K562 (cell line): ENCODE measurements around the gene ANO9. TPM values are rescaled to one million over a fixed set of nuclear protein-coding genes. Genes with fewer than 3 reads are reported as not detected.

ENCODE experiments used
- BHLHE40 ChIP-seq: IDR thresholded peaks from 2 replicates; pipeline ENCODE4 v1.6.1; 2011; ENCODE audit warnings: low read length, improper control_type of control experiment
- BRD4 ChIP-seq: fragments of 200-600 bp; sonication (generic); IDR thresholded peaks from 2 replicates; pipeline ENCODE4 v1.6.1; 2017; ENCODE audit warnings: inconsistent platforms
- CBX5 ChIP-seq: IDR thresholded peaks from 2 replicates; pipeline ENCODE4 v1.6.1; 2014; ENCODE audit warnings: low read depth, borderline replicate concordance
- CXXC5 ChIP-seq: fragments of 250-450 bp; sonication (Bioruptor Pico); IDR thresholded peaks from 2 replicates; pipeline ENCODE4 v1.8.0; 2022; ENCODE audit warnings: inconsistent platforms, mild to moderate bottlenecking, moderate library complexity
- ESRRA ChIP-seq: fragments of 450-650 bp; IDR thresholded peaks from 2 replicates; pipeline ENCODE4 v1.6.1; 2014; ENCODE audit warnings: low read depth, mild to moderate bottlenecking, moderate library complexity, borderline replicate concordance
- ETV5 ChIP-seq: sonication (generic); formaldehyde crosslinking; IDR thresholded peaks from 2 replicates; pipeline ENCODE4 v1.4.0; 2020; ENCODE audit warnings: low read depth, mild to moderate bottlenecking, missing genetic modification reagents
- KLF10 ChIP-seq: fragments of 250-450 bp; sonication (Bioruptor Pico); IDR thresholded peaks from 2 replicates; pipeline ENCODE4 v1.6.1; 2021; ENCODE audit warnings: matching md5 sums
- MAFK ChIP-seq: IDR thresholded peaks from 2 replicates; pipeline ENCODE4 v1.6.1; 2011; ENCODE audit warnings: low read length, improper control_type of control experiment
- MYC ChIP-seq, 2 experiments: fragments of 250-450 bp in 1 of 2; sonication (Bioruptor Pico) in 1 of 2; IDR thresholded peaks; 2 replicates each; pipeline versions ENCODE4 v1.5.1 to v1.6.1; 2012 to 2021; ENCODE audit warnings: low read depth in 2 of 2, borderline replicate concordance in 1 of 2, improper control_type of control experiment in 1 of 2, low read length in 1 of 2, mild to moderate bottlenecking in 1 of 2, moderate library complexity in 1 of 2
- PPARD ChIP-seq: fragments of 250-450 bp; sonication (Bioruptor Pico); IDR thresholded peaks from 2 replicates; pipeline ENCODE4 v1.8.0; 2022; ENCODE audit warnings: inconsistent platforms, mild to moderate bottlenecking, moderate library complexity
- SMARCA4 ChIP-seq: fragments of 450-650 bp; IDR thresholded peaks from 2 replicates; pipeline ENCODE4 v1.6.1; 2016
- ZBED1 ChIP-seq: IDR thresholded peaks from 2 replicates; pipeline ENCODE4 v1.6.1; 2014
- ZNF239 ChIP-seq: fragments of 250-450 bp; sonication (Bioruptor Pico); IDR thresholded peaks from 2 replicates; pipeline ENCODE4 v1.4.0; 2020; ENCODE audit warnings: mild to moderate bottlenecking
- polyA plus RNA-seq, 8 experiments: library from polyadenylated mRNA; depleted of rRNA in 4 of 8; stranded (reverse) in 5 of 8; unstranded in 3 of 8; fragments of >200 nt; fragmentation: Nextera tagmentation in 2 of 8; fragmentation: Illumina TruSeq in 1 of 8; extraction: Ambion mirVana in 2 of 8; extraction: Trizol in 1 of 8; gene quantifications; 2 replicates each; pipeline versions ENCODE4 v1.2.1 to v1.2.3, GENCODE V29; 2011 to 2014; ENCODE audit warnings: inconsistent platforms in 1 of 8, missing spikeins in 1 of 8
- total RNA-seq, 7 experiments: library from RNA; depleted of rRNA in 6 of 7; stranded (reverse); fragments of >200 nt in 6 of 7; fragmentation: Illumina TruSeq in 2 of 7; extraction: Trizol in 2 of 7; gene quantifications; 2 replicates each; pipeline versions ENCODE4 v1.2.1 to v1.2.3, GENCODE V29; 2011 to 2021; ENCODE audit warnings: low replicate concordance in 1 of 7
- TF ChIP-seq, protein P1 (sequence below): fragments of 450-650 bp; IDR thresholded peaks from 2 replicates; pipeline ENCODE4 v1.6.1; 2016
- TF ChIP-seq, protein P2 (sequence below): IDR thresholded peaks from 2 replicates; pipeline ENCODE4 v1.6.1; 2011; ENCODE audit not compliant: insufficient read length; ENCODE audit errors: extremely low read depth
- TF ChIP-seq, protein P3 (sequence below): fragments of 450-650 bp; IDR thresholded peaks from 2 replicates; pipeline ENCODE4 v1.6.1; 2018; ENCODE audit not compliant: partially characterized antibody
- TF ChIP-seq, protein P4 (sequence below), 2 experiments: IDR thresholded peaks; 2 replicates each; pipeline ENCODE4 v1.6.1; 2011; ENCODE audit warnings: borderline replicate concordance in 1 of 2, control low read depth in 1 of 2, low read depth in 1 of 2, low read length in 1 of 2, mild to moderate bottlenecking in 1 of 2, mixed read lengths in 1 of 2, moderate library complexity in 1 of 2; ENCODE audit not compliant: insufficient read depth in 1 of 2, insufficient read length in 1 of 2, poor library complexity in 1 of 2, severe bottlenecking in 1 of 2; ENCODE audit errors: extremely low read depth in 1 of 2
- TF ChIP-seq, protein P5 (sequence below): sonication (generic); formaldehyde crosslinking; IDR thresholded peaks from 2 replicates; pipeline ENCODE4 v1.9.0; 2022; ENCODE audit warnings: mild to moderate bottlenecking, missing genetic modification reagents
- TF ChIP-seq, protein P6 (sequence below), 2 experiments: fragments of 450-650 bp; IDR thresholded peaks; 2 replicates each; pipeline ENCODE4 v1.6.1; 2016

The ANO9 gene
- total and polyA plus RNA-seq, 9 of the 15 experiments (the other 6 are each of a cell fraction or from before 2014, with no cell fraction given): 0.20 to 14.5 (median 4.5) TPM

DNA sequence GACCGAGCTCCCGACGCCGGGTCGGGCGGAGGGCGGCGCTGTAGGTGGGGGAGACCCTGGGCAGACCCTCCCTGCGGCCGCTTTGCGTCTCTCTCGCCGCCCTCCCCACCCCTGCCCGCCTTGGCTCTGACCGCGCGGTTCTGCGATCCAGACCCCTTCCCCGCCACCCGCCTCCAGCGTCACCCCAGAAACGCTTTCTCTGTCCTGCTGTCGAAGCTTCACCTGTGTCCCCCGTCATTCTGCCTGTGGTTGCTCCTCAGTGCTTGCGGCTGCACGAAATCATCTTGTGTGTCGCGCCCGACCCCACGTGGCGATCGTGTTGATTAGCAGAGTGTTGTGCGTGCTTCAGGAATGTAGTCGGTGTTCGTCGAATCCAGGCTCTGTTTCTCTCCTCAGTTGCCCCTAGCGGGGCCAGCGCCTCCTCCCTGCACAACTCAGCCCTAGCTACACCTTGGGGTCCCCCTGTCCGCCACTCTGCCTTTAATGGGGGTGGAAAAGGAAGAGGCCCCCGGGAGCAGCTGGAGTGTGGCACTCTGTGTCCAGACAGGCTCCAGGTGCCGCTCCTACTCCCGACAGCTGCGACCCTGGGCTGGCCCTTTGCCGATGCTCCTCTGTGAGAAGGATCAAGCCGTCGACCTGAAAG is 9.1 kb upstream of the ANO9 start (continued):
- TF ChIP-seq, protein P1, sequence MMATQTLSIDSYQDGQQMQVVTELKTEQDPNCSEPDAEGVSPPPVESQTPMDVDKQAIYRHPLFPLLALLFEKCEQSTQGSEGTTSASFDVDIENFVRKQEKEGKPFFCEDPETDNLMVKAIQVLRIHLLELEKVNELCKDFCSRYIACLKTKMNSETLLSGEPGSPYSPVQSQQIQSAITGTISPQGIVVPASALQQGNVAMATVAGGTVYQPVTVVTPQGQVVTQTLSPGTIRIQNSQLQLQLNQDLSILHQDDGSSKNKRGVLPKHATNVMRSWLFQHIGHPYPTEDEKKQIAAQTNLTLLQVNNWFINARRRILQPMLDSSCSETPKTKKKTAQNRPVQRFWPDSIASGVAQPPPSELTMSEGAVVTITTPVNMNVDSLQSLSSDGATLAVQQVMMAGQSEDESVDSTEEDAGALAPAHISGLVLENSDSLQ: peak; percentile 40; the same call in 1 of the 2 replicates
- TF ChIP-seq KLF10: no peak
- TF ChIP-seq, protein P2, sequence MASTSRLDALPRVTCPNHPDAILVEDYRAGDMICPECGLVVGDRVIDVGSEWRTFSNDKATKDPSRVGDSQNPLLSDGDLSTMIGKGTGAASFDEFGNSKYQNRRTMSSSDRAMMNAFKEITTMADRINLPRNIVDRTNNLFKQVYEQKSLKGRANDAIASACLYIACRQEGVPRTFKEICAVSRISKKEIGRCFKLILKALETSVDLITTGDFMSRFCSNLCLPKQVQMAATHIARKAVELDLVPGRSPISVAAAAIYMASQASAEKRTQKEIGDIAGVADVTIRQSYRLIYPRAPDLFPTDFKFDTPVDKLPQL: no peak
- TF ChIP-seq, protein P3, sequence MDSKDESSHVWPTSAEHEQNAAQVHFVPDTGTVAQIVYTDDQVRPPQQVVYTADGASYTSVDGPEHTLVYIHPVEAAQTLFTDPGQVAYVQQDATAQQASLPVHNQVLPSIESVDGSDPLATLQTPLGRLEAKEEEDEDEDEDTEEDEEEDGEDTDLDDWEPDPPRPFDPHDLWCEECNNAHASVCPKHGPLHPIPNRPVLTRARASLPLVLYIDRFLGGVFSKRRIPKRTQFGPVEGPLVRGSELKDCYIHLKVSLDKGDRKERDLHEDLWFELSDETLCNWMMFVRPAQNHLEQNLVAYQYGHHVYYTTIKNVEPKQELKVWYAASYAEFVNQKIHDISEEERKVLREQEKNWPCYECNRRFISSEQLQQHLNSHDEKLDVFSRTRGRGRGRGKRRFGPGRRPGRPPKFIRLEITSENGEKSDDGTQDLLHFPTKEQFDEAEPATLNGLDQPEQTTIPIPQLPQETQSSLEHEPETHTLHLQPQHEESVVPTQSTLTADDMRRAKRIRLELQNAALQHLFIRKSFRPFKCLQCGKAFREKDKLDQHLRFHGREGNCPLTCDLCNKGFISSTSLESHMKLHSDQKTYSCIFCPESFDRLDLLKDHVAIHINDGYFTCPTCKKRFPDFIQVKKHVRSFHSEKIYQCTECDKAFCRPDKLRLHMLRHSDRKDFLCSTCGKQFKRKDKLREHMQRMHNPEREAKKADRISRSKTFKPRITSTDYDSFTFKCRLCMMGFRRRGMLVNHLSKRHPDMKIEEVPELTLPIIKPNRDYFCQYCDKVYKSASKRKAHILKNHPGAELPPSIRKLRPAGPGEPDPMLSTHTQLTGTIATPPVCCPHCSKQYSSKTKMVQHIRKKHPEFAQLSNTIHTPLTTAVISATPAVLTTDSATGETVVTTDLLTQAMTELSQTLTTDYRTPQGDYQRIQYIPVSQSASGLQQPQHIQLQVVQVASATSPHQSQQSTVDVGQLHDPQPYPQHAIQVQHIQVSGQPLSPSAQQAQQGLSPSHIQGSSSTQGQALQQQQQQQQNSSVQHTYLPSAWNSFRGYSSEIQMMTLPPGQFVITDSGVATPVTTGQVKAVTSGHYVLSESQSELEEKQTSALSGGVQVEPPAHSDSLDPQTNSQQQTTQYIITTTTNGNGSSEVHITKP: peak; percentile 80
- TF ChIP-seq CBX5: no peak
- no peak for TF ChIP-seq ZBED1
- TF ChIP-seq SMARCA4: 0 out of 2 replicates have a peak, but pooled peaks have one; percentile 29
- TF ChIP-seq PPARD: no peak
- TF ChIP-seq, protein P4, sequence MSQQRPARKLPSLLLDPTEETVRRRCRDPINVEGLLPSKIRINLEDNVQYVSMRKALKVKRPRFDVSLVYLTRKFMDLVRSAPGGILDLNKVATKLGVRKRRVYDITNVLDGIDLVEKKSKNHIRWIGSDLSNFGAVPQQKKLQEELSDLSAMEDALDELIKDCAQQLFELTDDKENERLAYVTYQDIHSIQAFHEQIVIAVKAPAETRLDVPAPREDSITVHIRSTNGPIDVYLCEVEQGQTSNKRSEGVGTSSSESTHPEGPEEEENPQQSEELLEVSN (IDR thresholded peaks at IDR 0.05; ENCODE audit: borderline replicate concordance in 1 of 2, extremely low read depth in 1 of 2, insufficient read depth in 1 of 2, insufficient read length in 1 of 2, low read depth in 1 of 2, low read length in 1 of 2, poor library complexity in 1 of 2, severe bottlenecking in 1 of 2): peak; percentile 91 to 94
- no peak for TF ChIP-seq ZNF239 (CRISPR knock-in tag)
- TF ChIP-seq, protein P5, sequence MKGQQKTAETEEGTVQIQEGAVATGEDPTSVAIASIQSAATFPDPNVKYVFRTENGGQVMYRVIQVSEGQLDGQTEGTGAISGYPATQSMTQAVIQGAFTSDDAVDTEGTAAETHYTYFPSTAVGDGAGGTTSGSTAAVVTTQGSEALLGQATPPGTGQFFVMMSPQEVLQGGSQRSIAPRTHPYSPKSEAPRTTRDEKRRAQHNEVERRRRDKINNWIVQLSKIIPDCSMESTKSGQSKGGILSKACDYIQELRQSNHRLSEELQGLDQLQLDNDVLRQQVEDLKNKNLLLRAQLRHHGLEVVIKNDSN (CRISPR knock-in tag): peak; percentile 81
- TF ChIP-seq BHLHE40: peak; percentile 38
- no peak for TF ChIP-seq BRD4
- peak; percentile 68 for TF ChIP-seq CXXC5 (CRISPR knock-in tag)
- peak; percentile 24; the same call in 1 of the 2 replicates for TF ChIP-seq ESRRA
- TF ChIP-seq MYC (IDR thresholded peaks at IDR 0.05; ENCODE audit: low read depth, low read length): peak; percentile 86
- no peak; the same call in 1 of the 2 replicates for TF ChIP-seq MYC (CRISPR knock-in tag; IDR thresholded peaks at IDR 0.05; ENCODE audit: borderline replicate concordance, low read depth)
- TF ChIP-seq MAFK: no peak
- TF ChIP-seq, protein P6, sequence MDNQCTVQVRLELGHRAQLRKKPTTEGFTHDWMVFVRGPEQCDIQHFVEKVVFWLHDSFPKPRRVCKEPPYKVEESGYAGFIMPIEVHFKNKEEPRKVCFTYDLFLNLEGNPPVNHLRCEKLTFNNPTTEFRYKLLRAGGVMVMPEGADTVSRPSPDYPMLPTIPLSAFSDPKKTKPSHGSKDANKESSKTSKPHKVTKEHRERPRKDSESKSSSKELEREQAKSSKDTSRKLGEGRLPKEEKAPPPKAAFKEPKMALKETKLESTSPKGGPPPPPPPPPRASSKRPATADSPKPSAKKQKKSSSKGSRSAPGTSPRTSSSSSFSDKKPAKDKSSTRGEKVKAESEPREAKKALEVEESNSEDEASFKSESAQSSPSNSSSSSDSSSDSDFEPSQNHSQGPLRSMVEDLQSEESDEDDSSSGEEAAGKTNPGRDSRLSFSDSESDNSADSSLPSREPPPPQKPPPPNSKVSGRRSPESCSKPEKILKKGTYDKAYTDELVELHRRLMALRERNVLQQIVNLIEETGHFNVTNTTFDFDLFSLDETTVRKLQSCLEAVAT (IDR thresholded peaks at IDR 0.05): peak in 1 of 2 experiments; percentile 44; a peak in 1 of 4 replicates
- TF ChIP-seq ETV5 (CRISPR knock-in tag): peak; percentile 38; the same call in 1 of the 2 replicates
